Sigmoid colon (tissue), 7 donors: ENCODE measurements around the gene DUSP9. TPM values are rescaled to one million over a fixed set of nuclear protein-coding genes. Genes with fewer than 3 reads are reported as not detected.
A peak's percentile ranks its signal among the peaks of the same experiment; 100 is the strongest.

Experiments used
- DNase-seq: peaks from one replicate; pipeline ENCODE4 v3.0.0-alpha.2; 2019
- H3K27ac ChIP-seq, 4 donors: fragments of 200-600 bp; sonication (generic); one replicate each; pipeline ENCODE4 v1.5.1; 2016 to 2019; ENCODE audit warnings: mild to moderate bottlenecking in 1 of 4
- H3K27me3 ChIP-seq, 3 donors: fragments of 200-600 bp; sonication (generic); one replicate each; pipeline ENCODE4 v1.5.1; 2019; ENCODE audit warnings: mild to moderate bottlenecking in 1 of 3
- H3K36me3 ChIP-seq, 4 donors: fragments of 200-600 bp; sonication (generic); one replicate each; pipeline ENCODE4 v1.5.1; 2016 to 2019
- H3K4me1 ChIP-seq, 4 donors: fragments of 200-600 bp; sonication (generic); one replicate each; pipeline ENCODE4 v1.5.1; 2017 to 2019
- H3K4me3 ChIP-seq, 4 donors: fragments of 200-600 bp; sonication (generic); one replicate each; pipeline ENCODE4 v1.5.1; 2017 to 2019; ENCODE audit warnings: mild to moderate bottlenecking in 2 of 4, moderate library complexity in 1 of 4
- H3K9me3 ChIP-seq, 4 donors: fragments of 200-600 bp in 3 of 4; sonication (generic) in 3 of 4; one replicate each; pipeline versions ENCODE4 v1.5.1 to v1.6.1; 2013 to 2019
- EP300 ChIP-seq, 4 donors: sonication (generic); formaldehyde crosslinking; IDR thresholded peaks; one replicate each; pipeline ENCODE4 v1.6.1; 2017; ENCODE audit warnings: antibody characterized with exemption in 4 of 4
- POLR2A ChIP-seq, 2 donors: fragments of 450-650 bp; IDR thresholded peaks; one replicate each; pipeline ENCODE4 v1.6.1; 2016; ENCODE audit warnings: antibody characterized with exemption in 2 of 2, mild to moderate bottlenecking in 2 of 2, moderate library complexity in 2 of 2
- POLR2AphosphoS5 ChIP-seq, 4 donors: sonication (generic); formaldehyde crosslinking; IDR thresholded peaks; one replicate each; pipeline ENCODE4 v1.6.1; 2017; ENCODE audit warnings: antibody characterized with exemption in 4 of 4
- WGBS, 2 donors: extraction: QIAGEN DNeasy Blood & Tissue Kit; methylation state at CpG; one replicate each; pipeline ENCODE4 v1.1.7; 2013; 5-methylcytosine and 5-hydroxymethylcytosine counted together
- intact Hi-C: fragments of 100-400 bp; cut with DNase I; formaldehyde crosslinking; loops from one replicate; pipeline ENCODE4 v1.15.1; 2023
- polyA plus RNA-seq, 3 donors: library from polyadenylated mRNA; stranded (reverse); fragments of 200-250 nt; gene quantifications; one replicate each; pipeline ENCODE4 v1.2.3, GENCODE V29; 2013
- total RNA-seq, 4 donors: library from RNA; depleted of rRNA; stranded (reverse); fragments of >200 nt; gene quantifications; one replicate each; pipeline ENCODE4 v1.1.0, GENCODE V29; 2016
- TF ChIP-seq, protein P1 (sequence below), 4 experiments: fragments of 450-650 bp in 3 of 4; fragments of 200-600 bp in 1 of 4; IDR thresholded peaks; one replicate each; pipeline ENCODE4 v1.5.1; 2016 to 2019; ENCODE audit warnings: antibody characterized with exemption in 4 of 4, mild to moderate bottlenecking in 3 of 4, moderate library complexity in 2 of 4
- donor health status: healthy with polysubstance abuse.
- donor health status: Bipolar disorder and iron deficiency.
- donor health status: healthy.

Gene DUSP9, protein sequence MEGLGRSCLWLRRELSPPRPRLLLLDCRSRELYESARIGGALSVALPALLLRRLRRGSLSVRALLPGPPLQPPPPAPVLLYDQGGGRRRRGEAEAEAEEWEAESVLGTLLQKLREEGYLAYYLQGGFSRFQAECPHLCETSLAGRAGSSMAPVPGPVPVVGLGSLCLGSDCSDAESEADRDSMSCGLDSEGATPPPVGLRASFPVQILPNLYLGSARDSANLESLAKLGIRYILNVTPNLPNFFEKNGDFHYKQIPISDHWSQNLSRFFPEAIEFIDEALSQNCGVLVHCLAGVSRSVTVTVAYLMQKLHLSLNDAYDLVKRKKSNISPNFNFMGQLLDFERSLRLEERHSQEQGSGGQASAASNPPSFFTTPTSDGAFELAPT
- total RNA-seq, result not detected
- polyA plus RNA-seq, result under 1 TPM in 1 of 3 donors, not detected in 2; 0.06 TPM

DNA sequence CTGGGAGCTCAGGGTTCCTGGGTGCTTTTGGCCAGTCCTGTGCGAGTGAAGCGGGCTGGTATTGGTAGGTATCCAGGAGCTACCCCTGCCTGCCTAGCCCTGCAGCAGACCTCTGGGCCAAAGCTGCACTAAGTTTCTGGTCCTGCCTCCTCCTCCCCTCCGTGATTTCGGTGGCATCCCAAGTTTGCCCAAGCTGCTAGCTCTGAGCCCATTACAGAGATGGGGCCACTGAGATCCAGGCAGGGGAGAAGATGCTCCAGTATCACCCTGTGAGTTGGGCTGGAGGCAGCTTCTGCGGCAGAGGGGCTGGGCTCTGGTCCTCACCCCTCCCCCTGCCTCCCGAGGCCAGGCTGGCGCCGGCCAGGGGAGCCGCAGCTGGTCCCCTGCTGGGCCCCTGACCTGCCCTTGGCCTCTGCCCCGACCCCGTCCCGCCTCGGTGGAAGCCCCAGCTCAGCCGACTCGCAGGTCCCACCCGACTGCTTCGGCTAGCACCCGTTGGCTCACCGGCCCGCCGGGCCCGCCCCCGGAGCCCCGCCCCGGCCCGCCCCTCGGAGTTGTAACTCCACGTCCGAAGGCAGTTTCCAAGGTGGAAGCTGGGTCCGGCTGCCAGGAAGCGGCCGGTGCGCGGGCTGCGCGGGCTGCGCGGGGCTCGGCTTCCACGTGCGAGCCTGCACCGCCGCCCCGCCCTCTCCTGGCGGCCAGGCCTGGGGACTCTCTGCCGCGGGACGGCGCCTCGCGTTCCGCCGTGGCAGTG is at the start of gene DUSP9:
Gene DUSP9, plus strand, starts transcription at position 584 of the 754 bp plus-strand sequence. CDS start 751 bp downstream, outside the sequence.
- peak; percentile 48 for DNase-seq
- no peak for TF ChIP-seq EP300 (IDR thresholded peaks at IDR 0.05)
- Histone ChIP-seq H3K4me3 (peak within 1 kb of the TSS in 3 of 4 donors; percentile 7 to 22 (median 17)), H3K27me3 (peaks cover 47 to 72% (median 50%) of the 10 kb centered on the region in 3 donors), H3K9me3 (no peaks in the 10 kb centered on the region), H3K27ac (no peak within 1 kb of the TSS), H3K4me1 (peaks cover 0 to 35% (median 30%) of the 10 kb centered on the region in 4 donors), H3K36me3 (no peaks in the 10 kb centered on the region)
- intact Hi-C loops, result loop anchor here (5.0 kb wide), 1 partner anchor 49 kb away; the partner anchor contains the start of gene CCNQ
- WGBS, 2 donors, result 4% methylated on average over 53 of the region's 53 CpGs

DNA sequence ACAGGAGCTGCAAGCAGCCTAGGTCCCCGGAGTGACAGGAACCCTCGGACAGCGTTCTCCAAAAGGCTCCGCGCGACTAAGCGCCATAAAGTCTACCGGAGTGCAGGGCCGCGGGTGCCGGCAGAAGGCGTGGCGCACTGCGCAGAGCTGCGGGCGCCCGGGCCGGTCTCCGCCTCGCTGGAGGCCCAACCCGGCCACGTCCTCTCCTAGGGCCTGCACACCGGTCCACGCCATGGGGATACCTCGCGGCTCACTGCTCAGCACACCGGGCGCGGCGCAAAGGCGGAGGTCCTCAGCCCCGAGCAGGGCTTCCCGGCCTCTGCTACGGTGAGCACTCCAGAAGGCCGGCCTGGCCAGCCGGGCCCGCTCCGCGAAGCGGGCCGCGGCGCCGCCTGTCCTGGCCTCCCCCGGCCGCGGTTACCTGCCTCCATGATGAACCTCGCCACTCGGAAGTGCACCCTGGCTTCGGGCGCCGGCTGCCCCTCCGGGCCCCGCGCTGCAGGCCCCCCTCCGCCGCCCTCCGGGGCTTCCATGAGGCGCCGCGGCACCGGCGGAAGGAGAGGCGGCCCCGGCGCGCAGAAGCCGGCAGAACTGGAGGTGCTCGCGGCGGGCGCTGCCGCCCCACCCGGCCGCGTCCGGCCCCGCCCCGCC is 48.3 kb upstream of the DUSP9 start, which contains the start of gene CCNQ:
Gene CCNQ, minus strand, starts transcription at position 599 of the 651 bp plus-strand sequence. Its CDS starts 66 bp downstream, at position 533.
- intact Hi-C loops, result loop anchor here (5.0 kb wide), 1 partner anchor 49 kb away; the partner anchor contains the start of gene DUSP9
- no peak for DNase-seq

DNA sequence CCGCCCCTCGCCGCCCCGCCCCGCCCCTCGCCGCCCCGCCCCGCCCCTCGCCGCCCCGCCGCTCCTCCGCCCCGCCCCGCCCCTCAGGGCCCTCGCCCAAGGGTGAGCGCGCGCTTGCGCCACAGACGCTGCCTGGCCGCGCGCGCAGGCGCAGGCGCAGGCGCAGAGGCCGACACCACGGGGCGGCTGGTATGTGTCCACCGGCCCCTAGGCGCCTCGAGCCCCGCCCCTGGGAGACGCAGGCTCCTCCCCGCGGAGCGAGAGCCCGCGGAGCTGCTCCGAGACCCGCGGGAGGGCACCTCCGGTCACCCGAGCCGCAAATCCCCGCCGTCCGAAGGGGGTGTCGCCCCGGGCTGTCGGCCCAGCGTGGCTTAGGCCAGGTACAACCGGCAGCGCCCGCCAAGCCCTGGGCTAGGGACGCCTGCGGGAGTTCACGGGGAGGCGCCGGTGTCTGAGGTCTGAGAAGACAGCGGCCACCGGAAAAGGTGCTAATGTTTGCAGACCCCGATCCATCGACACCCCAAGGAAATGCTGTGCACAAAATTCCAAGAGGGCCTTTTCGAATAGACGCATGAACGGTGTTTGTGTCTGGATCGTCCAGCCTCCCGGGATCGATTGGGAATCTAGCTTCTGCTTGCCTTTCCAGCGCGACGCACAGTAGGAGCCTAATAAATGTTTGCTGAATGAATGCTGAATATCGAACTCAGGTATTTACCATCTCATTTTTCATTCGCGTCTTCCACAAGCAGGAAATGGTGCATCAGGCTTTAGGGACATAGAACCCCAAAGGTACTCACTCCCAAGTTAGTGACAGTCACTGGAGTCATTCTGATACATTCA is 47.6 kb upstream of the DUSP9 start:
- TF ChIP-seq, protein P1, sequence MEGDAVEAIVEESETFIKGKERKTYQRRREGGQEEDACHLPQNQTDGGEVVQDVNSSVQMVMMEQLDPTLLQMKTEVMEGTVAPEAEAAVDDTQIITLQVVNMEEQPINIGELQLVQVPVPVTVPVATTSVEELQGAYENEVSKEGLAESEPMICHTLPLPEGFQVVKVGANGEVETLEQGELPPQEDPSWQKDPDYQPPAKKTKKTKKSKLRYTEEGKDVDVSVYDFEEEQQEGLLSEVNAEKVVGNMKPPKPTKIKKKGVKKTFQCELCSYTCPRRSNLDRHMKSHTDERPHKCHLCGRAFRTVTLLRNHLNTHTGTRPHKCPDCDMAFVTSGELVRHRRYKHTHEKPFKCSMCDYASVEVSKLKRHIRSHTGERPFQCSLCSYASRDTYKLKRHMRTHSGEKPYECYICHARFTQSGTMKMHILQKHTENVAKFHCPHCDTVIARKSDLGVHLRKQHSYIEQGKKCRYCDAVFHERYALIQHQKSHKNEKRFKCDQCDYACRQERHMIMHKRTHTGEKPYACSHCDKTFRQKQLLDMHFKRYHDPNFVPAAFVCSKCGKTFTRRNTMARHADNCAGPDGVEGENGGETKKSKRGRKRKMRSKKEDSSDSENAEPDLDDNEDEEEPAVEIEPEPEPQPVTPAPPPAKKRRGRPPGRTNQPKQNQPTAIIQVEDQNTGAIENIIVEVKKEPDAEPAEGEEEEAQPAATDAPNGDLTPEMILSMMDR (IDR thresholded peaks at IDR 0.05), result no peak
- peak in 3 of 4 donors; percentile 9 to 50 (median 41) for TF ChIP-seq POLR2AphosphoS5 (IDR thresholded peaks at IDR 0.05)
- H3K4me3 ChIP-seq, result peak overlapping the region; percentile 48 to 80 (median 74)
- intact Hi-C loops, result loop anchor here (5.0 kb wide), 2 partner anchors 42 to 48 kb away; partner anchors contain the start of gene DUSP9
- H3K27ac ChIP-seq, result peak overlapping the region; percentile 75 to 78 (median 76)
- no peaks in the 10 kb centered on the region for H3K9me3 ChIP-seq
- DNase-seq, result peak; percentile 94
- peaks cover 0 to 3% (median 0%) of the 10 kb centered on the region in 4 donors for H3K36me3 ChIP-seq
- WGBS, 2 donors, result 0% methylated on average over 75 to 79 of the region's 79 CpGs
- no peaks in the 10 kb centered on the region for H3K27me3 ChIP-seq
- H3K4me1 ChIP-seq, result peaks cover 0 to 22% (median 14%) of the 10 kb centered on the region in 4 donors

More for the DNA sequence above, 48.3 kb upstream of the DUSP9 start, which contains the start of gene CCNQ:
- H3K4me1 ChIP-seq, result peaks cover 0 to 22% (median 14%) of the 10 kb centered on the region in 4 donors
- WGBS, 2 donors, result 1% methylated on average over 78 to 79 of the region's 79 CpGs
- peak within 1 kb of the TSS; percentile 78 to 79 (median 78) for H3K27ac ChIP-seq
- H3K9me3 ChIP-seq, result no peaks in the 10 kb centered on the region
- H3K4me3 ChIP-seq, result peak within 1 kb of the TSS; percentile 51 to 80 (median 74)
- TF ChIP-seq EP300 (IDR thresholded peaks at IDR 0.05) (no peak), POLR2AphosphoS5 (IDR thresholded peaks at IDR 0.05) (peak in 1 of 4 donors; percentile 26)
- peaks cover 0 to 11% (median 2%) of the 10 kb centered on the region in 4 donors for H3K36me3 ChIP-seq
- H3K27me3 ChIP-seq, result no peaks in the 10 kb centered on the region

DNA sequence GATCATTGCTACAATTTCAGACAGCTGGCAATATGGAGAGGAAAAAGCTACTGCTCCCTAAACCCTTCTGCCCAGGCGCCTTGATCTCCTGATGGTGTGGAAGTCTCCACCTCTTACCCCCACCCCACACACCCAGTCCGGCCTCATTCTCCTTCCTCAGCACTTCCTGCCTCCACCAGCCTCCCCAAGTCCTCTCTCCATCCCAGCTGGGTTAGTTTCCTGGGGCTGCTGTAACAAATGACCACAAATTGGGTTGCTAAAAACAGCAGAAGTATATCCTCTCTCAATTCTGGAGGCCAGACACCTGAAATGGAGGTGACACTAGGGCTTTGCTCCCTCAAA is 47.0 kb upstream of the DUSP9 start:
- Histone ChIP-seq H3K36me3 (no peaks in the 10 kb centered on the region), H3K27me3 (no peaks in the 10 kb centered on the region), H3K4me1 (peaks cover 0 to 22% (median 14%) of the 10 kb centered on the region in 4 donors), H3K27ac (peak overlapping the region in 2 of 4 donors; percentile 75 to 78), H3K4me3 (peak overlapping the region; percentile 48 to 80 (median 58)), H3K9me3 (no peaks in the 10 kb centered on the region)
- intact Hi-C loops, result loop anchor here (5.0 kb wide), 1 partner anchor 43 kb away; no protein-coding TSS in a partner anchor
- TF ChIP-seq, protein P1 (IDR thresholded peaks at IDR 0.05), result no peak
- TF ChIP-seq EP300 (IDR thresholded peaks at IDR 0.05) (no peak), POLR2A (IDR thresholded peaks at IDR 0.05) (no peak), POLR2AphosphoS5 (IDR thresholded peaks at IDR 0.05) (no peak)
- WGBS, 2 donors, result 0 to 2% methylated on average over 2 of the region's 2 CpGs
- DNase-seq, result no peak
